ENCODE results near the gene GPBP1. TPM values are rescaled to one million over a fixed set of nuclear protein-coding genes. Genes with fewer than 3 reads are reported as not detected.
A peak's percentile ranks its signal among the peaks of the same experiment; 100 is the strongest.
"Not testable (repeated sequence)": the region's sequence is repeated elsewhere in the genome, so short reads cannot be mapped to it uniquely, and the experiment has no call there.

GPBP1 gene
- total and polyA plus RNA-seq, 7 donors, result 37.3 to 74.0 (median 53.1) TPM

GRCh38 chr5:57280853-57281252, 107.0 kb downstream of the GPBP1 start:
- intact Hi-C loops (cut with DNase I), result no loop called here
- Histone ChIP-seq H3K36me3 (ENCODE audit: insufficient read depth in 1 of 2, low read depth in 1 of 2) (no peaks in the 10 kb centered on the region), H3K9me3 (no peaks in the 10 kb centered on the region), H3K27ac (no peak overlapping the region), H3K4me1 (no peaks in the 10 kb centered on the region), H3K27me3 (ENCODE audit: insufficient read depth in 3 of 3, low read length in 2 of 3) (no peaks in the 10 kb centered on the region), H3K4me3 (no peak overlapping the region)
- no peak for ATAC-seq
- WGBS, 3 donors, result 63 to 65% (median 64%) methylated on average over 2 of the region's 2 CpGs
- no peak for DNase-seq
- no peak for TF ChIP-seq CTCF (IDR thresholded peaks at IDR 0.05)

- WGBS, 3 donors, result 93 to 99% (median 94%) methylated on average over 5 of the region's 5 CpGs
- H3K27me3 ChIP-seq (ENCODE audit: insufficient read depth in 3 of 3, low read length in 2 of 3); H3K4me3 ChIP-seq; H3K4me1 ChIP-seq; H3K9me3 ChIP-seq; intact Hi-C loops (cut with DNase I); H3K27ac ChIP-seq; H3K36me3 ChIP-seq (ENCODE audit: insufficient read depth in 1 of 2, low read depth in 1 of 2); DNase-seq; ATAC-seq: not testable (repeated sequence)
Observed at GRCh38 chr5:57285084-57285483, 111.2 kb downstream of the GPBP1 start.

GRCh38 chr5:57291894-57292293, 118.0 kb downstream of the GPBP1 start:
- intact Hi-C loops (cut with DNase I), result loop anchor here in 1 of 2 donors (10.0 kb wide), 1 partner anchor 363 kb away; no protein-coding TSS in a partner anchor
- ATAC-seq, result no peak
- WGBS, 3 donors, result 88 to 94% (median 90%) methylated on average over 4 of the region's 4 CpGs

DNA sequence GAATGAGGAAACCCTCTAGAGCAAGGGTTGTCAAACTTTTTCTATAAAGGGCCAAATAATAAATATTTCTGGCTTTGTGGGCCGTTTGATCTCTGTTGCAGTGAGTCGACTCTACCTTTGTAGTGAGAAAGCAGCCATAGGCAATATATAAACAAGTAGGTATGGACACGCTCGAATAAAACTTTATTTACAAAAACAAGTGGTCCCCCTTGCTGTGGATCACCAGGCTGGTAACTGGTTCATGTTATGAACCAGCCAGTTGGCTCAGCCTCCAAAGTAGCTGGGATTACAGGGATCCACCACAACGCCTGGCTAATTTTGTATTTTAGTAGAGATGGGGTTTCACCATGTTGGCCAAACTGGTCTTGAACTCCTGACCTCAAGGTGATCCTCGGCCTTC, 118.5 kb downstream of the GPBP1 start:
- Histone ChIP-seq H3K27me3 (ENCODE audit: insufficient read depth in 3 of 3, low read length in 2 of 3) (no peaks in the 10 kb centered on the region), H3K27ac (no peak overlapping the region), H3K4me1 (no peaks in the 10 kb centered on the region), H3K4me3 (no peak overlapping the region), H3K9me3 (peaks cover 5% of the 10 kb centered on the region), H3K36me3 (ENCODE audit: insufficient read depth in 1 of 2, low read depth in 1 of 2) (no peaks in the 10 kb centered on the region)
- intact Hi-C loops (cut with DNase I), result loop anchor here in 1 of 2 donors (10.0 kb wide), 1 partner anchor 362 kb away; no protein-coding TSS in a partner anchor
- TF ChIP-seq CTCF (IDR thresholded peaks at IDR 0.05), result no peak
- ATAC-seq (no peak), DNase-seq (no peak)
- WGBS, 3 donors, result 78 to 90% (median 81%) methylated on average over 6 of the region's 6 CpGs

More at GRCh38 chr5:57291894-57292293, 118.0 kb downstream of the GPBP1 start:
- no peak overlapping the region for H3K4me3 ChIP-seq
- H3K9me3 ChIP-seq, result peaks cover 5% of the 10 kb centered on the region
- H3K27me3 ChIP-seq (ENCODE audit: insufficient read depth in 3 of 3, low read length in 2 of 3), result no peaks in the 10 kb centered on the region
- H3K4me1 ChIP-seq, result no peaks in the 10 kb centered on the region
- no peak overlapping the region for H3K27ac ChIP-seq
- no peak for DNase-seq
- no peaks in the 10 kb centered on the region for H3K36me3 ChIP-seq (ENCODE audit: insufficient read depth in 1 of 2, low read depth in 1 of 2)
- TF ChIP-seq CTCF (IDR thresholded peaks at IDR 0.05), result no peak

DNA sequence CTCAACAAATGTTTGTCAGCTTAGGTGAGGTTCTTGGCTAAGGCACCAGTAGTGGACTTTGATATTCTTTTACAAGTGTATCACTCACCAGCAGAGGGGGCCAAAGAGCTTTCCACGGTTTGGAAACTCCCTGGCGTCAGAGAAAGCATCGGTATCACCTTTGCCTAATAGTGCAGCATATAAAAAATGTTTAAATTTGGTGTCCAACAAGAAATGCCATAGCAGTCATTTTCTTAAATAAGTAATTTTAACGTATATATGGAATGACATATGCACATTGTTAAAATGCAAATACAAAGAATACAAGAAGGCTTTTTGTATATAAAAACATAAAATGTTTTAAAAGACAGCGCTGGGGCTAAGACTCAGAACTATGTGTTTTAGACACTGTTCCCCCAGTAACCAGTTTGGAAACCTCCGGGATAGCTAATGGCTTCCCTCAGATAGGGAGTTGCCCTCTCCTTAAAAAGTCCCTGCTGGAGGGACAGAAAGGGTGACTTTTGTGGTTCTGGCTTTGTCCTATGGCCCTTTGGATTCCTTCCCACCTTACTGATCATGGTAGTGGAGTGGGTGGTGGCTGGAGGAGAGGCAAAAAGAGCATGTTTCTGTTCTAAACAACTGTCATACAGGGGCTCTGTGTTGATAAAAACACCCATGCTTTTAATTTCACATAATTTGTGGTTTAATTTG, 124.6 kb downstream of the GPBP1 start:
- H3K4me1 ChIP-seq, result no peaks in the 10 kb centered on the region

More for the DNA sequence above, 124.6 kb downstream of the GPBP1 start:
- H3K36me3 ChIP-seq (ENCODE audit: insufficient read depth in 1 of 2, low read depth in 1 of 2), result no peaks in the 10 kb centered on the region
- ATAC-seq (peak; percentile 86 to 97 (median 92)), DNase-seq (peak; percentile 61 to 79)
- intact Hi-C loops (cut with DNase I), result loop anchor here (2.0 to 10.0 kb wide), 7 partner anchors 139 to 1164 kb away; partner anchors contain the start of gene PLK2 (in 1 of the 2)
- WGBS, 3 donors, result 14 to 18% (median 17%) methylated on average over 6 of the region's 6 CpGs
- H3K4me3 ChIP-seq, result no peak overlapping the region
- no peaks in the 10 kb centered on the region for H3K27me3 ChIP-seq (ENCODE audit: insufficient read depth in 3 of 3, low read length in 2 of 3)
- no peaks in the 10 kb centered on the region for H3K9me3 ChIP-seq
- no peak overlapping the region for H3K27ac ChIP-seq
- peak; percentile 87 for TF ChIP-seq CTCF (IDR thresholded peaks at IDR 0.05)
